Kidney (tissue), 14 donors: Measurements from ENCODE around the gene PXYLP1. TPM values are rescaled to one million over a fixed set of nuclear protein-coding genes. Genes with fewer than 3 reads are reported as not detected.

Experiments
- DNase-seq, 5 donors: peaks; one replicate each; pipeline ENCODE4 v3.0.0-alpha.2; 2013 to 2020
- FAIRE-seq: peaks from 2 replicates; lab custom pipeline; 2012; peaks lifted over from hg19 to GRCh38; lab: Jason Lieb, UNC
- H3K27ac ChIP-seq, 2 donors: one replicate each; pipeline ENCODE4 v1.7.0; 2013; ENCODE audit warnings: low read depth in 2 of 2, low read length in 2 of 2, inconsistent platforms in 1 of 2
- H3K27me3 ChIP-seq: one replicate; pipeline ENCODE4 v1.7.1; 2013; ENCODE audit warnings: low read length, inconsistent platforms; ENCODE audit not compliant: control insufficient read depth, insufficient read depth
- H3K36me3 ChIP-seq, 3 donors: one replicate each; pipeline versions ENCODE4 v1.7.0 to v1.7.1; 2013; ENCODE audit warnings: low read length in 3 of 3, control low read depth in 1 of 3, inconsistent platforms in 1 of 3; ENCODE audit not compliant: insufficient read depth in 3 of 3, control insufficient read depth in 2 of 3
- H3K4me1 ChIP-seq, 3 donors: one replicate each; pipeline versions ENCODE4 v1.7.0 to v1.7.1; 2013; ENCODE audit warnings: low read length in 3 of 3, inconsistent platforms in 1 of 3, low read depth in 1 of 3; ENCODE audit not compliant: control insufficient read depth in 2 of 3, insufficient read depth in 2 of 3
- H3K4me3 ChIP-seq, 3 donors: one replicate each; pipeline versions ENCODE4 v1.7.0 to v1.8.1; 2013; ENCODE audit warnings: low read length in 3 of 3, control low read depth in 1 of 3, inconsistent platforms in 1 of 3
- H3K9ac ChIP-seq, 3 donors: one replicate each; pipeline versions ENCODE4 v1.7.0 to v1.7.1; 2013; ENCODE audit warnings: low read length in 3 of 3, control low read depth in 1 of 3, inconsistent platforms in 1 of 3
- H3K9me3 ChIP-seq, 3 donors: one replicate each; pipeline versions ENCODE4 v1.7.0 to v1.7.1; 2013; ENCODE audit warnings: low read length in 3 of 3, control low read depth in 1 of 3, inconsistent platforms in 1 of 3; ENCODE audit not compliant: control insufficient read depth in 2 of 3, insufficient read depth in 1 of 3
- CTCF ChIP-seq: IDR thresholded peaks from 3 replicates; pipeline ENCODE4 v1.5.1; 2012; ENCODE audit warnings: mild to moderate bottlenecking, moderate library complexity, borderline replicate concordance; ENCODE audit not compliant: insufficient read depth; ENCODE audit errors: extremely low read depth
- intact Hi-C: fragments of 100-400 bp; cut with DNase I; formaldehyde crosslinking; loops from one replicate; pipeline ENCODE4 v1.11.1; 2022
- polyA plus RNA-seq: library from polyadenylated mRNA; stranded (reverse); fragments of 350-450 nt; fragmentation: Illumina TruSeq; extraction: RNeasy Lipid Tissue Mini Kit (QIAGEN cat#74804); gene quantifications from one replicate; pipeline ENCODE4 v1.2.3, GENCODE V29; 2014; ENCODE audit warnings: low read depth, low replicate concordance; ENCODE audit not compliant: insufficient read depth
- total RNA-seq: library from RNA; stranded (reverse); fragmentation: NEBNext Ultra II Directional; extraction: Animal tissue kit (Norgen Biotek cat#: 25700); gene quantifications from one replicate; pipeline ENCODE4 v1.2.1, GENCODE V29; 2021
- donor health status: control.
- donor health status: control.
- donor health status: control.
- donor health status: control.
- donor health status: control.
- donor health status: DM: yes; HTN: yes; CAD: no.
- donor health status: Normal renal cell carcinoma (clear cell type).

PXYLP1 gene
- total and polyA plus RNA-seq, 2 donors from 2014 or later = 5.4 to 11.9 TPM

- FAIRE-seq (no peak), DNase-seq (no peak)
- no peak for TF ChIP-seq CTCF
- Histone ChIP-seq H3K36me3 (no peaks in the 10 kb centered on the region), H3K9me3 (no peaks in the 10 kb centered on the region), H3K4me1 (peaks cover 3 to 8% (median 3%) of the 10 kb centered on the region in 3 donors), H3K27ac (no peak overlapping the region), H3K4me3 (no peak overlapping the region), H3K27me3 (no peaks in the 10 kb centered on the region), H3K9ac (no peak overlapping the region)
- intact Hi-C loops = no loop called here
Observed at GRCh38 chr3:141230293-141230692, 1.3 kb upstream of the PXYLP1 start.

GRCh38 chr3:141231952-141232823, 563 bp downstream of the PXYLP1 start:
- DNase-seq (peak; percentile 65 to 88 (median 72)), FAIRE-seq (no peak)
- Histone ChIP-seq H3K9ac (peak overlapping the region; percentile 38 to 72 (median 54)), H3K27me3 (no peaks in the 10 kb centered on the region), H3K36me3 (no peaks in the 10 kb centered on the region), H3K4me1 (peaks cover 3 to 17% (median 3%) of the 10 kb centered on the region in 3 donors), H3K9me3 (no peaks in the 10 kb centered on the region), H3K27ac (peak overlapping the region; percentile 15 to 45), H3K4me3 (peak overlapping the region; percentile 62 to 72 (median 66))
- no peak for TF ChIP-seq CTCF
- intact Hi-C loops = no loop called here

GRCh38 chr3:141233457-141234161, 2.0 kb downstream of the PXYLP1 start:
- H3K36me3 ChIP-seq = no peaks in the 10 kb centered on the region
- peaks cover 3 to 23% (median 3%) of the 10 kb centered on the region in 3 donors for H3K4me1 ChIP-seq
- FAIRE-seq (no peak), DNase-seq (no peak)
- no peak for TF ChIP-seq CTCF
- H3K27ac ChIP-seq = no peak overlapping the region
- H3K9me3 ChIP-seq = no peaks in the 10 kb centered on the region
- no peak overlapping the region for H3K4me3 ChIP-seq
- intact Hi-C loops = no loop called here
- H3K9ac ChIP-seq = no peak overlapping the region
- H3K27me3 ChIP-seq = no peaks in the 10 kb centered on the region
